HL-60/S4 treated with phorbol 12-myristate 13-acetate at 8.2 ng/mL for 4 days and 3 days (cell line): Measurements from ENCODE around the gene RAB3GAP1.
"Not testable (repeated sequence)": the region's sequence is repeated elsewhere in the genome, so short reads cannot be mapped to it uniquely, and the experiment has no call there.

ENCODE experiments used
- in situ Hi-C: fragments of 300-500 bp; cut with MboI; formaldehyde crosslinking; loops from 2 replicates; pipeline ENCODE4 v1.15.0; 2022; ENCODE audit warnings: low sequenced_read_pairs

The RAB3GAP1 gene

GRCh38 chr2:135052042-135052876 is at the start of gene RAB3GAP1:
TSS of gene RAB3GAP1 (plus strand) at chr2:135052292. CDS start at chr2:135052308, 16 bp downstream.
- in situ Hi-C loops = no loop called here

- in situ Hi-C loops = no loop called here
Measured at GRCh38 chr2:135002836-135003235, 49.3 kb upstream of the RAB3GAP1 start.

GRCh38 chr2:135004005-135004746 is 47.9 kb upstream of the RAB3GAP1 start:
- in situ Hi-C loops = no loop called here

- in situ Hi-C loops = no loop called here
Measured at GRCh38 chr2:135005753-135006152, 46.3 kb upstream of the RAB3GAP1 start.

GRCh38 chr2:135009339-135009738 is 42.8 kb upstream of the RAB3GAP1 start:
- in situ Hi-C loops = no loop called here

GRCh38 chr2:135010200-135010942 is 41.7 kb upstream of the RAB3GAP1 start:
- in situ Hi-C loops = no loop called here

- in situ Hi-C loops = no loop called here
Measured at GRCh38 chr2:135011633-135012032, 40.5 kb upstream of the RAB3GAP1 start.

GRCh38 chr2:135021618-135022017 is 30.5 kb upstream of the RAB3GAP1 start:
- in situ Hi-C loops = no loop called here

- in situ Hi-C loops = no loop called here
Measured at GRCh38 chr2:135022952-135023880, 28.9 kb upstream of the RAB3GAP1 start.

- in situ Hi-C loops = no loop called here
Measured at GRCh38 chr2:135023886-135024485, 28.1 kb upstream of the RAB3GAP1 start.

GRCh38 chr2:135029481-135030134 is 22.5 kb upstream of the RAB3GAP1 start:
- in situ Hi-C loops = no loop called here

- in situ Hi-C loops = no loop called here
Measured at GRCh38 chr2:135030826-135031225, 21.3 kb upstream of the RAB3GAP1 start.

GRCh38 chr2:135033216-135033615 is 18.9 kb upstream of the RAB3GAP1 start:
- in situ Hi-C loops = not testable (repeated sequence)

- in situ Hi-C loops = no loop called here
Measured at GRCh38 chr2:135037831-135038230, 14.3 kb upstream of the RAB3GAP1 start.

- in situ Hi-C loops = no loop called here
Measured at GRCh38 chr2:135043345-135043744, 8.7 kb upstream of the RAB3GAP1 start.

- in situ Hi-C loops = no loop called here
Measured at GRCh38 chr2:135047300-135047699, 4.8 kb upstream of the RAB3GAP1 start, which contains the start of gene MAP3K19. TSS of gene MAP3K19 (minus strand) at chr2:135047447. CDS start at chr2:135024647, 22,800 bp downstream.

GRCh38 chr2:135048122-135048521 is 4.0 kb upstream of the RAB3GAP1 start:
- in situ Hi-C loops = no loop called here

- in situ Hi-C loops = no loop called here
Measured at GRCh38 chr2:135050132-135050531, 2.0 kb upstream of the RAB3GAP1 start.

GRCh38 chr2:135050684-135051083 is 1.4 kb upstream of the RAB3GAP1 start:
- in situ Hi-C loops = no loop called here
